Measurements from ENCODE around the gene PDE11A. TPM values are rescaled to one million over a fixed set of nuclear protein-coding genes. Genes with fewer than 3 reads are reported as not detected.

Gene PDE11A
- total RNA-seq, 2 experiments from 2014 or later = not detected

DNA sequence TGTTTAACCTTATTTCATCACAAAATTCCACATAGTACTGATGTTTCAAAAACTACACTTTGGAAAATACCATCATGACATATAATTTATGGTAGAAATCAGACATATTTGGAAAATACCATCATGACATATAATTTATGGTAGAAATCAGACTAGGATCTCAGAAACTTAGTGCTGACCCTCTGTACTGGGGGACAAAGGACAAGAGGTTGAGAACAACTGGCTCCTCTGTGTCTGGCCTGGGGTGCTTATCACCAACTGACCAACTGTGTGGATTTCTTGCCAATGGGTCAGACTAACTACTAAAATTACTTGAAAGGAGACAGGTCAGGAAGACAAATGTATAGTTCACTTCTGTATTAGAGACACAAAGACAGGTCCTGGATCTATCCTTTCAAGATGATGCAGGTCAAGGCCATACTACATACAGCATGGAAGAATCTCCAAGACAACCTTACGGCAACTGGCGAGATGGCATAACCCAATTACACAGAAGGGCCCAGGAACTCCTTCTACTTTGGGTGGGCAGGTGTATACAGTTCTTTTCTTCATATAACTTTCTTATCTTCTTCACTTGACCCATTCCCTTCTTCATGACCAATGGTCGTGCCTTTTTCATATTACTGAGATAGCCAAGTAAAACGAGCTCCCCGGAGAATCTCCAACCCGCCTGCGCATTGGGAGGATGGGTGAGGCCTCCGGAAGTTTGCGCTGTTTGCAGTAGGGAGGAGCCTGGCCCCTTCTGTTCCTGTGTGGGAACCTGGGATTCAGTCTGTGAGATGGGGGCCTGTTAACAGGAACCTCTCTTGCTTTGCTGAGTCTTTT, 389.5 kb downstream of the PDE11A start:
- TF ChIP-seq, protein P1, sequence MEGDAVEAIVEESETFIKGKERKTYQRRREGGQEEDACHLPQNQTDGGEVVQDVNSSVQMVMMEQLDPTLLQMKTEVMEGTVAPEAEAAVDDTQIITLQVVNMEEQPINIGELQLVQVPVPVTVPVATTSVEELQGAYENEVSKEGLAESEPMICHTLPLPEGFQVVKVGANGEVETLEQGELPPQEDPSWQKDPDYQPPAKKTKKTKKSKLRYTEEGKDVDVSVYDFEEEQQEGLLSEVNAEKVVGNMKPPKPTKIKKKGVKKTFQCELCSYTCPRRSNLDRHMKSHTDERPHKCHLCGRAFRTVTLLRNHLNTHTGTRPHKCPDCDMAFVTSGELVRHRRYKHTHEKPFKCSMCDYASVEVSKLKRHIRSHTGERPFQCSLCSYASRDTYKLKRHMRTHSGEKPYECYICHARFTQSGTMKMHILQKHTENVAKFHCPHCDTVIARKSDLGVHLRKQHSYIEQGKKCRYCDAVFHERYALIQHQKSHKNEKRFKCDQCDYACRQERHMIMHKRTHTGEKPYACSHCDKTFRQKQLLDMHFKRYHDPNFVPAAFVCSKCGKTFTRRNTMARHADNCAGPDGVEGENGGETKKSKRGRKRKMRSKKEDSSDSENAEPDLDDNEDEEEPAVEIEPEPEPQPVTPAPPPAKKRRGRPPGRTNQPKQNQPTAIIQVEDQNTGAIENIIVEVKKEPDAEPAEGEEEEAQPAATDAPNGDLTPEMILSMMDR (IDR thresholded peaks at IDR 0.05) = no peak
- Mint-ChIP-seq H3K4me1 (ENCODE audit: low read depth) (no peaks in the 10 kb centered on the region), H3K9me3 (no peaks in the 10 kb centered on the region), H3K27me3 (peaks cover 1% of the 10 kb centered on the region), H3K27ac (no peak overlapping the region), H3K4me3 (no peak overlapping the region), H3K36me3 (ENCODE audit: low read depth) (no peaks in the 10 kb centered on the region)
- intact Hi-C loops (cut with micrococcal nuclease) = no loop called here
- POLR2A ChIA-PET = no interaction called here
- ATAC-seq (no peak), DNase-seq (no peak)
- CTCF ChIA-PET = no interaction called here

DNA sequence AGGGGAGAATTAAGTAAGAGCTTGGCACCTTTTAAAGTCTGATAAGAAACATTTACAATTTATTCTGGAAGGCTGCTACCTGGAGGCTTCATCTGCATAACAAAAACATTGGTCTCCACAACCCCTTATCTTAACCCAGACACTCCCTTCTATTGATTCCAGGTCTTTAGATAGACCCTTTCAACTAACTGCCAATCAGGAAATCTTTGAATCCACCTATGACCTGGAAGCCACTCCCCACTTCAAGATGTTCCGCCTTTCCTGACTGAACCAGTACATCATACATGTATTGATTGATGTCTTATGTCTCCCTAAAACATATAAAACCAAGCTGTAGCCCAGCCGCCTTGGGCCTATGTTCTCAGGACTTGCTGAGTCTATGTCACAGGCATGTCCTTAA, 390.6 kb downstream of the PDE11A start:
- H3K36me3 Mint-ChIP-seq (ENCODE audit: low read depth) = no peaks in the 10 kb centered on the region
- no peak overlapping the region for H3K27ac Mint-ChIP-seq
- POLR2A ChIA-PET = no interaction called here
- H3K4me1 Mint-ChIP-seq (ENCODE audit: low read depth) = no peaks in the 10 kb centered on the region
- TF ChIP-seq, protein P1 (IDR thresholded peaks at IDR 0.05) = no peak
- no peak for ATAC-seq
- peaks cover 4% of the 10 kb centered on the region for H3K27me3 Mint-ChIP-seq
- intact Hi-C loops (cut with micrococcal nuclease) = no loop called here
- no peaks in the 10 kb centered on the region for H3K9me3 Mint-ChIP-seq
- no peak for DNase-seq
- CTCF ChIA-PET = no interaction called here
- no peak overlapping the region for H3K4me3 Mint-ChIP-seq

DNA sequence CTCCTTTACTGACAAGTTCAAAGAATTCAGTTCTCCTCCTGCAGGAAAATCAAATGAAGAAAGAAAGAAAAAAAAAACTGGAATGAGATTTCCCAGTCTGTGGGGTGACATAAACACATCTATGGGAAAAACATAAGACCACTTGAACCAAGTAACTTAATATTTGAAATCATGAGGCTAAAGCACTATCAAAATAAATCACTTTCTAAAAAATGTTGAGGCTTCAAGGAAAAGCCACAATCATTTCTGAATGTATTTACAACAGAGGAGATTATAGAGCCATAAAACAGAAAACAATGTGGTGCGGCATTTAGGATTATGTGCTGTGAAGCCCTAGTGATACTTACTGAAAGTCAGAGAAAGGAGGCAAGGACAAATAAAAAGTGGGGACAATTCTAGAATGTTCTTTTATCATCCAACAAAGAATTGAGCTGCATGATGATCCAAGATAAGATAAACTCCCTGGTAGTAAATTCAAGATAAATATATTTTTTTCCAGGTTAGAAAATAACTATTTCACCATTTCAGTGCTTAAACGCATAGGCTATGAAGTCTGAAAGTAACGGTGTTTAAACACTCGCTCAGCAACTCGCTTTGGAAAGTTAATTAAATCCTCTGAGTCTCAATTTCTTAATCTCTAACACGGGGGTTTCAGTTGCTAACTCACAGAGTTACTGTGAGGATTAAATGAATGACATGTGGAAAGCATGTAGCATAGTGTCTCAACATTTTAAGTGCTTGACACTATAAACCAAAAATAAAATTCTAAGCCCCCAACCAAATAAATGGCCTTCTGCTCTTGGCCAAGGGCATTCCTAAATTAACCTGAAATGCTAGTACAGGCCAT, 391.5 kb downstream of the PDE11A start:
- Mint-ChIP-seq H3K4me3 (no peak overlapping the region), H3K4me1 (ENCODE audit: low read depth) (no peaks in the 10 kb centered on the region), H3K27me3 (peaks cover 7% of the 10 kb centered on the region), H3K27ac (no peak overlapping the region), H3K9me3 (no peaks in the 10 kb centered on the region), H3K36me3 (ENCODE audit: low read depth) (no peaks in the 10 kb centered on the region)
- TF ChIP-seq, protein P1 (IDR thresholded peaks at IDR 0.05) = no peak
- CTCF ChIA-PET = no interaction called here
- no peak for ATAC-seq
- no peak for DNase-seq
- intact Hi-C loops (cut with micrococcal nuclease) = no loop called here
- POLR2A ChIA-PET = no interaction called here

DNA sequence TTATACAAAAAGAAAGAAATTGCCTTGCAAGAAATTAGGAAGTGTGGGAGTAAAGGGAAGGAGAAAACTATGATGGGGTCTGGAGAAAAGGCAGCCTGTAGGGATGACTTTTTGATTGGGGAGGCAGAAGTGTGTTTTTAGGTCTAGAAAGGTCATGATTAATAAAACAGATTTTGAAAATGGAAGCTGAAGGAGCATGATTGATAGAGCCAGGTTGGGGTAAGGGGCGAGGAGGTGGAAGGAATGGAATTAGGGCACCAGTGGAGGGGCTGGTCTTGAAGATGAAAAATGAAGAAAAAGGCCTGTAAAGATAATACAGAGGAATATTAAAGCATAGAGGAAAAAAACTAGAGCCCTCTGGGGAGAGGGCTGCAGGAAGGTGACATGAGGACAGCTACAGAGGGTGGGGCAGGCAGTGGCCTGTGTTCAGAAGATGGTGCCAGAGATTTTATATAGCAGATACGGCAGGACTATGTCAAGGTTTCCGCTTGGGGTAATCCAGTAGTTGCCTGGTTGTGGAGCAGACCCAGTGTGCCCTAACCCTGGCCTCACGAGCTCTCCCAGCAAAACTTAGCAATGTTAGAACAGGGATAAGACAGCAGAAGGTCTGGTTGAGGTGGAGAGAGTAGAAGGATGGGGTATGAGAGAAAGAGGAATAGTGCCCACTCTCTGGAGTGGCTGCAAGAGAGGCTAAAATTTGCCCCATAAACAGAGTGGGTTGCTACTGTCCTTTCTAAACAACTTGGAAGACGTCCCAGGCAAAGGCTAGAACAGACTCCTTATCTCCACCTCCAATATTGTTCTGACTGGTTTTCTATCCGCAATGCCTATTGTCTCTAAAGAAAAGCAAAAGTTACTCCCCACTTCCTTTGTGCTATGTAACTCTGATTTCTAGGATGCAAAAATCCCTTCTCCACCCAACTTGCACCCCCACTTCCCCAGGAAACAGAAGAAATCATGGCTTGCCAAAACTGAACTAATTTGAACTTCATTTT, 392.7 kb downstream of the PDE11A start:
- DNase-seq (no peak), ATAC-seq (no peak)
- ChIA-PET CTCF (interaction anchor here (1.0 to 1.1 kb wide), 2 partner anchors 45 to 75 kb away, joined by 3 read pairs; no protein-coding TSS in a partner anchor), POLR2A (no interaction called here)
- Mint-ChIP-seq H3K36me3 (ENCODE audit: low read depth) (no peaks in the 10 kb centered on the region), H3K4me1 (ENCODE audit: low read depth) (no peaks in the 10 kb centered on the region), H3K27ac (no peak overlapping the region), H3K27me3 (peaks cover 9% of the 10 kb centered on the region), H3K9me3 (no peaks in the 10 kb centered on the region), H3K4me3 (no peak overlapping the region)
- intact Hi-C loops (cut with micrococcal nuclease) = no loop called here
- TF ChIP-seq, protein P1 (IDR thresholded peaks at IDR 0.05) = no peak
